Measurements from ENCODE around the gene PPFIA1. TPM values are rescaled to one million over a fixed set of nuclear protein-coding genes. Genes with fewer than 3 reads are reported as not detected.
"Not testable (repeated sequence)": the region's sequence is repeated elsewhere in the genome, so short reads cannot be mapped to it uniquely, and the experiment has no call there.

The PPFIA1 gene
- total RNA-seq, 1 experiment from 2014 or later, result 26.9 TPM

GRCh38 chr11:70319396-70320076, 49.0 kb downstream of the PPFIA1 start:
- no peak for DNase-seq (ENCODE audit: extremely low read depth, low read depth)

- no peak for DNase-seq (ENCODE audit: extremely low read depth, low read depth)
Observed at GRCh38 chr11:70322666-70323065, 52.2 kb downstream of the PPFIA1 start.

GRCh38 chr11:70323806-70324205, 53.3 kb downstream of the PPFIA1 start:
- DNase-seq (ENCODE audit: extremely low read depth, low read depth), result no peak

GRCh38 chr11:70324376-70325115, 54.1 kb downstream of the PPFIA1 start:
- no peak for DNase-seq (ENCODE audit: extremely low read depth, low read depth)

- no peak for DNase-seq (ENCODE audit: extremely low read depth, low read depth)
Observed at GRCh38 chr11:70325824-70326223, 55.3 kb downstream of the PPFIA1 start.

DNA sequence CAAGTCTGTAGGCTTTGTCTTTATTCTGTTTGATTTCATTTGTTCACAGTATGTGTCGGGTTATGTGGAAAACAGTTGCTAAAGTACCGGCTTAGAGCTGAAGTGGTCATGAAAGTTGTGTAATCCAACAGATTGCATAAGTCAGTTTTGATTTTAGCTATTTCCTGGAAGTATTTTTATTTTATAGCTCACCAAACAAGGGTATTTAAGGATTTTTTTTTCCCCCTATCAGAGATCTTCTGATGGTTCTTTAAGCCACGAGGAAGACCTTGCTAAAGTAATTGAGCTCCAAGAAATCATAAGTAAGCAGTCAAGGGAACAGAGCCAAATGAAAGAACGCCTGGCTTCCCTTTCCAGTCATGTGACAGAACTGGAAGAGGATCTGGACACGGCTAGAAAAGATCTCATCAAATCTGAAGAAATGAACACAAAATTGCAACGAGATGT, 55.9 kb downstream of the PPFIA1 start:
- DNase-seq (ENCODE audit: extremely low read depth, low read depth), result no peak

DNA sequence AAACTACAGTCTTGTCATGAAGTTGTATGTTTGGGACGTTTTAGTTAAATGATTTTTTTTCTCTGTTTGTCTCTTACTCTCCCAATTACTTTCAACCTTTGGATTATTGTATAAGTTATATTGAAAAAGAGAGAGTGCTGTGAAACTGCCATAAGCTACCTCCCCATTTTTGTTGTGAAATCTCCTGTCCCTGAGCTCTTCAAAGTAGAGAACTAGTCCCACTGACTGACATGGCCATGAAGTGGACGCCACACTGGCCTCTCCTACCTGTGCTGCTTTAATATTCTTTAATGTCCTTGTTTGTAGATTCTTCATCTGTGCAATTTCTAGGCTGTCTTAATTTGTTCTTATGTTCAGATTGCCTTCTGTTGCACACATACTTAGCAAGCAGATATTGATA, 56.3 kb downstream of the PPFIA1 start:
- no peak for DNase-seq (ENCODE audit: extremely low read depth, low read depth)

- DNase-seq (ENCODE audit: extremely low read depth, low read depth), result no peak
Observed at GRCh38 chr11:70327717-70328116, 57.2 kb downstream of the PPFIA1 start.

- DNase-seq (ENCODE audit: extremely low read depth, low read depth), result no peak
Observed at GRCh38 chr11:70328556-70328955, 58.1 kb downstream of the PPFIA1 start.

DNA sequence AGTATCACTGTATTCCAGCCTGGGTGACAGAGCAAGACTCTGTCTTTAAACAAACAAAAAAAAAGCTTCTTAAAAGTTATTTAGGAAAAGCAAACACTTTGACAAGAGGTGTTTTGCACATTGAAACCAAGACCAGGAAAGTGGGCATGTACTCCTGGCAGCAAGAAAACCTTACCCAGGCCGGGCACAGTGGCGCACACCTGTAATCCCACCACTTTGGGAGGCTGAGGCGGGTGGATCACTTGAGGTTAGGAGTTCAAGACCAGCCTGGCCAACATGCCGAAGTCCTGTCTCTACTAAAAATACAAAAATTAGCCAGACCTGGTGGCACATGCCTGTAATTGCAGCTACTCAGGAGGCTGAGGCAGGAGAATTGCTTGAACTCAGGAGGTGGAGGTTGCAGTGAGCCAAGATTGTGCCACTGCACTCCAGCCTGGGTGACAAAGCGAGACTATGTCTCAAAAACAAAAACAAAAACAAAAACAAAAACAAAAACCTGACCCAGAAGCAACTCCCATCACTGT, 60.9 kb downstream of the PPFIA1 start:
- not testable (repeated sequence) for DNase-seq (ENCODE audit: extremely low read depth, low read depth)

- DNase-seq (ENCODE audit: extremely low read depth, low read depth), result no peak
Observed at GRCh38 chr11:70331901-70332300, 61.4 kb downstream of the PPFIA1 start.

DNA sequence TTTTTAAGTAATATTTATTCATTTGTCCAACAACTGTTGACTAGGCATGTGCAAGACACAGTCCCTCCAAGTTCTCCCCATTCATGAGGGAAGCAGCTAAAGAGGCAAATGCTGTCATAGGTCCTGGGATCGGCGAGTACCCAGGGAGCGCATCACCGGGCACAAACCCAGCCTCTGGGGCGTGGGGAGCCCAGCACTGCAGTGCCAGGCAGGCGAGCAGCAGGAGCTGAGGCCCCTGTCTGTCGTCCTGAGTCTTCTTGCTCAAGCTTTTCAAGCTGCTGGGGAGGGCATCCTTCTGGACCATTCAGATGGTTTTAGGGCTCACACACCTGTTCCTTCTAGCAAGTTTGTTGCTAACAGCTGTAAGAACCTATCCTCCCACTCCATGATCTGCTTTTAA, 62.1 kb downstream of the PPFIA1 start:
- DNase-seq (ENCODE audit: extremely low read depth, low read depth), result no peak

DNA sequence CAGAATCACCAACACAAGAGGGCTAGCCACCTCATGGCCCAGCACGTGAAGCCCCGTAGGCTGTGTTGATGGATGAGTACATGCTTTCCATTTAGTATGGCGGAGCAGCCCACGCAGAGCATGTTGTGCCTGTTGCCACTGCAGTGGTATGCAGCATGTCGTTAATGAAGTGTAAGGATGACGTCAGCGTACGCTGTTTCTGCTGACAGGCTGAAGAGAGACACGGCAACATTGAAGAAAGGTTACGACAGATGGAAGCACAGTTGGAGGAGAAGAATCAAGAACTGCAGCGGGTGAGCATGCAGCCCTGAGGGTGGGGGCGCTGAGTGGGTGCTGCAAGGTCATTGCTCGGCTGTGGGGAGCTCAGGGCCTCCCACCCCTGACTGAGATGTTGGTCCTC, 62.8 kb downstream of the PPFIA1 start:
- DNase-seq (ENCODE audit: extremely low read depth, low read depth), result no peak

GRCh38 chr11:70334351-70334995, 64.0 kb downstream of the PPFIA1 start:
- DNase-seq (ENCODE audit: extremely low read depth, low read depth), result no peak

DNA sequence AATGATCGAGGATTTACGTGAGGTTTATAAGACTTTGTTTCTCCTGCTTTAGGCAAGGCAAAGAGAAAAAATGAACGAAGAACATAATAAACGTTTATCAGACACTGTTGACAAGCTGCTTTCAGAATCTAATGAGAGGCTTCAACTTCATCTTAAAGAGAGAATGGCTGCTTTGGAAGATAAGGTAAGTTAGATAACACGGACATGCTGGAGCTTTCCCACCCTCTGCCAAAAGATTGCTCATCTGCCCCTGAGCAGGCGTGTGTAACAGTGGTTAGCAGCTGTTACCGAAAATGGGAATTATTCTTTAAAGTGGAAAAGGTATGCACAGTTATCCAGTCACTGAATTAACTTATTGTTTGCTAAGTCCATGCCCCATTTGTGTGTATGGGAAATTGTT, 65.0 kb downstream of the PPFIA1 start:
- no peak for DNase-seq (ENCODE audit: extremely low read depth, low read depth)

DNA sequence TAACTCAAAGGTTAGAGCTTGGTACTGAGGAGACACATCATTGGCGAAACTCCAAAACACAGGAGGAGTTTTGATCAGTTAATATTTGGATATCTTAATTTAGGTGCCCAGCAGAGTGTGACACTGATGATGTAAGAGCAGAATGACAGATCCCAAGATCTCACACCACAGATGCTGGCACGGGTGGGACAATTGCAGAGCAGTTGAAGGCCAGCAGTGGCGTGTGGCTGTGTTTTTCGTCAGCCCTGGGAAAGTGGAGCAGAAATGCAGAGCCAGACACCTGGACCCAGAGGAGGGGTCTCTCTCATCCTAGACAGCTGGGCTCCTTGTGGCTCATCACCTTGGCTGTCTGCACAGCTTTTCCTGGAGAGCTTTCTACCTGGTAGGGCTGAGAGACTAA, 68.1 kb downstream of the PPFIA1 start:
- no peak for DNase-seq (ENCODE audit: extremely low read depth, low read depth)

- DNase-seq (ENCODE audit: extremely low read depth, low read depth), result no peak
Observed at GRCh38 chr11:70339066-70339465, 68.6 kb downstream of the PPFIA1 start.

- no peak for DNase-seq (ENCODE audit: extremely low read depth, low read depth)
Observed at GRCh38 chr11:70341881-70342429, 71.5 kb downstream of the PPFIA1 start.

DNA sequence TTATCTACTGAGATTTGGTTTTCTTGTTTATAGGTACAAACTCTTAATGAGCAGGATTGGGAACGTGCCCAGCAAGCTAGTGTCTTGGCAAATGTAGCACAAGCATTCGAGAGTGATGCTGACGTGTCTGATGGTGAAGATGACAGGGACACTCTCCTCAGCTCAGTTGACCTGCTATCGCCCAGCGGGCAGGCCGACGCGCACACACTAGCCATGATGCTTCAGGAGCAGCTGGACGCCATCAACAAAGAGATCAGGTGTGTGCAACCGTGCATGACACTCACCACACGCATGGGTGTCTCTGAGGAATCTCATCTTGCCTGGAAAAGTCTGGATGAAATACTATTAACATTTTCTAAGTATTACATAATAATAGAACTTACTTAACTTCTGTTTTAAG, 73.1 kb downstream of the PPFIA1 start:
- DNase-seq (ENCODE audit: extremely low read depth, low read depth), result no peak

DNA sequence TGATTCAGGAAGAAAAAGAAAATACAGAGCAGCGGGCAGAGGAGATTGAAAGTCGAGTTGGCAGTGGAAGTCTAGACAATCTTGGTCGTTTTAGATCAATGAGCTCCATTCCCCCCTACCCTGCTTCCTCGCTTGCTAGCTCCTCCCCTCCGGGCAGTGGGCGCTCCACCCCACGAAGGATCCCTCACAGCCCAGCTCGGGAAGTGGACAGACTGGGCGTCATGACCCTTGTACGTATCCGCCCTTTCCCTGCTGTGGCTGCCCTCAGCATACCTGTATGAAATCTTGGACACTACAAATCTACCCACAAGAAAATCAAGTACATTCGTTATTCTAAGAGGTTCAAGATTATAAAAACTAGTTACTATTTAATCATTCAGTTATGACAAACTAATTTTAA, 77.7 kb downstream of the PPFIA1 start:
- DNase-seq (ENCODE audit: extremely low read depth, low read depth), result no peak

DNA sequence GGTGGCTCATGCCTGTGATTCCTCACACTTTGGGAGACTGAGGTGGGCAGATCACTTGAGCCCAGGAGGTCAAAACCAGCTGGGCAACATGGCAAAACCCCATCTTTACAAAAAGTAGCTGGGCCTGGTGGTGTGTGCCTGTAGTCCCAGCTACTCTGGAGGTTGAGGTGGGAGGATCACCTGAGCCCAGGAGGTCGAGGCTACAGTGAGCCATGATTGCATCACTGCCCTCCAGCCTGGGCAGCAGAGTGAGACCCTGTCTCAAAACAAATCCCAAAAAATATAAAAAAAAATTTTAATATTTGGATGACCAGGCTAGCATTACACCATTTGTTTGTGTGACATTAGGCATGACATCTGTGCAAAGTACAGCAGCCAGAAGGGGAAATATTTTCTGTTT, 78.1 kb downstream of the PPFIA1 start:
- DNase-seq (ENCODE audit: extremely low read depth, low read depth), result no peak

Measured in NCI-H460 (cell line).